Nephron (organoid): ENCODE results near the gene PRPF39.
A peak's percentile ranks its signal among the peaks of the same experiment; 100 is the strongest.
"Not testable (repeated sequence)": the region's sequence is repeated elsewhere in the genome, so short reads cannot be mapped to it uniquely, and the experiment has no call there.

ENCODE experiments used
- H3K27ac Mint-ChIP-seq, 3 experiments: 2 replicates each; pipeline ENCODE4 v1.8.0; 2020; ENCODE audit warnings: mixed read lengths in 3 of 3, mild to moderate bottlenecking in 2 of 3, moderate library complexity in 1 of 3
- H3K27me3 Mint-ChIP-seq: 2 replicates; pipeline ENCODE4 v1.8.0; 2021; ENCODE audit warnings: low read depth, mild to moderate bottlenecking, moderate library complexity, mixed read lengths
- H3K36me3 Mint-ChIP-seq: 2 replicates; pipeline ENCODE4 v1.8.0; 2020; ENCODE audit warnings: low read depth, mixed read lengths
- H3K4me1 Mint-ChIP-seq: 2 replicates; pipeline ENCODE4 v1.8.0; 2020; ENCODE audit warnings: mixed read lengths
- H3K4me3 Mint-ChIP-seq, 3 experiments: 2 replicates each; pipeline ENCODE4 v1.8.0; 2020; ENCODE audit warnings: mild to moderate bottlenecking in 3 of 3, mixed read lengths in 3 of 3, moderate library complexity in 2 of 3
- H3K9me3 Mint-ChIP-seq: 2 replicates; pipeline ENCODE4 v1.8.0; 2020; ENCODE audit warnings: mixed read lengths
- CTCF ChIP-seq, 3 experiments: fragments of 200-600 bp; sonication (generic); IDR thresholded peaks; one replicate each; pipeline ENCODE4 v1.5.0; 2021; ENCODE audit warnings: antibody characterized with exemption in 3 of 3; ENCODE audit not compliant: unreplicated experiment in 3 of 3

The PRPF39 gene

DNA sequence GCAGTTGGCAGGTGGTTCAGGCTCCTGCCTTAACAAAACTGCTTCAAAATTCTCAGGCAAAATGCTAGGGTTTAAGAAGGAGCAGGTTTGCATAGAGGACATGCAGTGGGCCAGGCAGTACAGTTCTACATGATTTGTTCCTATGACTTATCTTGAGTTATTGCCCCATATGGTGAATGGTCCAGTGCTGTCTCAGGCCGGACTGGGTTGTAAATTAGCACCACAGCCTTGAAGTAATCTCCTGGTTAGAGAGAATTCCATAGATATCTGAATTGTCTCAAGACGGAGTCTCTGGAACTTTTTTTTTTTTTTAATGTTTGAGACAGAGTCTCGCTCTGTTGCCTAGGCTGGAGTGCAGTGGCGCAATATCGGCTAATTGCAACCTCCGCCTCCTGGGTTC is 11.8 kb upstream of the PRPF39 start:
- no peak for TF ChIP-seq CTCF (IDR thresholded peaks at IDR 0.05; ENCODE audit: unreplicated experiment in 3 of 3)
- Mint-ChIP-seq H3K4me1 (no peaks in the 10 kb centered on the region), H3K4me3 (no peak overlapping the region), H3K36me3 (peaks cover 42% of the 10 kb centered on the region), H3K27me3 (no peaks in the 10 kb centered on the region), H3K27ac (no peak overlapping the region), H3K9me3 (no peaks in the 10 kb centered on the region)

- Mint-ChIP-seq H3K27ac (no peak overlapping the region), H3K9me3 (no peaks in the 10 kb centered on the region), H3K4me1 (no peaks in the 10 kb centered on the region), H3K27me3 (no peaks in the 10 kb centered on the region), H3K36me3 (peaks cover 38% of the 10 kb centered on the region), H3K4me3 (no peak overlapping the region)
- no peak for TF ChIP-seq CTCF (IDR thresholded peaks at IDR 0.05; ENCODE audit: unreplicated experiment in 3 of 3)
Observed at GRCh38 chr14:45073231-45073879, 10.6 kb upstream of the PRPF39 start.

DNA sequence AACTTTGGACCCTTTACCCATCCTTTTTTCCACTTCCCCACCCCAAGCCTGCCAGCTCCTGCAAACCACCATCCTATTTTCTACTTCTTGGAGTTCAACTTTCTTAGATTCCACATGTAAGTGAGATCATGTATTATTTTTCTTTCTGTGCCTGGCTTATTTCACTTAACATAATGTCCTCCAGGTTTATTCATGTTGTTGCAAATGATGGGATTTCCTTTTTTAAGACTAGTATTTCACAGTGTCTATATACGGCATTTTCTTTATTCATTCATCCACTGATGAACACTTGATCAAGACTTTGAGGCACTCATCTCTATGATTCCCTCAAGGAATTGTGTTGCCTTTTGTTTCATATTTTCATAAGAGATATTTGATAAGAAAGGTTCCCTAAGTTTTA is 5.6 kb upstream of the PRPF39 start:
- peaks cover 3% of the 10 kb centered on the region for H3K4me1 Mint-ChIP-seq
- H3K36me3 Mint-ChIP-seq, result peaks cover 4% of the 10 kb centered on the region
- no peak for TF ChIP-seq CTCF (IDR thresholded peaks at IDR 0.05; ENCODE audit: unreplicated experiment in 3 of 3)
- no peak overlapping the region for H3K4me3 Mint-ChIP-seq
- no peak overlapping the region for H3K27ac Mint-ChIP-seq
- H3K9me3 Mint-ChIP-seq, result no peaks in the 10 kb centered on the region
- no peaks in the 10 kb centered on the region for H3K27me3 Mint-ChIP-seq

GRCh38 chr14:45080416-45080968 is 3.4 kb upstream of the PRPF39 start:
- not testable (repeated sequence) for H3K27ac Mint-ChIP-seq, H3K9me3 Mint-ChIP-seq, H3K27me3 Mint-ChIP-seq, H3K4me3 Mint-ChIP-seq, H3K36me3 Mint-ChIP-seq
- peaks cover 15% of the 10 kb centered on the region for H3K4me1 Mint-ChIP-seq

GRCh38 chr14:45081096-45081495 is 2.8 kb upstream of the PRPF39 start:
- H3K27me3 Mint-ChIP-seq, H3K4me3 Mint-ChIP-seq: not testable (repeated sequence)

DNA sequence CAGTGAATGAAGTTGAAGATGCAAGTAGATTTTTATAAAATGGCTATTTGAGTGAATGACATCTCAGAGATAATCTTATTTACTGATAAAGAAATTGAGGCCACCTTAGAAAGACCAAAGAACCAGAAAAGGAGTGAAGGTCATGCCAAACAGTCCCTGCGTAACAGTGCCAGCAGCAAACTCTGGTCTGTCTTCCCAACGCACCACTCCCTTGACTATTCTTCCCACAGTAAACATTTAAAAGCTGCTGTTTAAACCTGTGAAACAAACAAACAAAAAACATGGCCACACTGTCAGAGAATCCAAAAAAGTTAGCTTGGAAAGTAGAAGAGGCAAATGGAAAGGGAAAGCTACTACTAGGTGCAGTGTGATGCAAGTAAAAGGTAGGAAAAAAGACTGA is 1.5 kb upstream of the PRPF39 start:
- H3K36me3 Mint-ChIP-seq, result peaks cover 7% of the 10 kb centered on the region
- no peaks in the 10 kb centered on the region for H3K27me3 Mint-ChIP-seq
- no peak for TF ChIP-seq CTCF (IDR thresholded peaks at IDR 0.05; ENCODE audit: unreplicated experiment in 3 of 3)
- H3K27ac Mint-ChIP-seq, result peak overlapping the region; percentile 11 to 81 (median 61)
- H3K4me3 Mint-ChIP-seq, result peak overlapping the region; percentile 62 to 77 (median 62)
- peaks cover 32% of the 10 kb centered on the region for H3K4me1 Mint-ChIP-seq
- no peaks in the 10 kb centered on the region for H3K9me3 Mint-ChIP-seq

More at GRCh38 chr14:45081096-45081495, 2.8 kb upstream of the PRPF39 start:
- not testable (repeated sequence) for H3K27ac Mint-ChIP-seq, H3K9me3 Mint-ChIP-seq, H3K36me3 Mint-ChIP-seq
- H3K4me1 Mint-ChIP-seq, result peaks cover 19% of the 10 kb centered on the region

GRCh38 chr14:45083617-45083975 is 320 bp upstream of the PRPF39 start:
- Mint-ChIP-seq H3K27ac (peak overlapping the region; percentile 81 to 98 (median 93)), H3K27me3 (no peaks in the 10 kb centered on the region), H3K4me3 (peak overlapping the region; percentile 96 to 100 (median 100)), H3K36me3 (peaks cover 14% of the 10 kb centered on the region), H3K9me3 (no peaks in the 10 kb centered on the region), H3K4me1 (peaks cover 41% of the 10 kb centered on the region)
- no peak for TF ChIP-seq CTCF (IDR thresholded peaks at IDR 0.05; ENCODE audit: unreplicated experiment in 3 of 3)
